Activated CD4-positive, alpha-beta T cell treated with anti-CD3 and anti-CD28 coated beads, Interleukin-2, amount 50 U/mL, for 16 hours (primary cell): ENCODE measurements around the gene TFB2M.
A peak's percentile ranks its signal among the peaks of the same experiment; 100 is the strongest.
"Not testable (repeated sequence)": the region's sequence is repeated elsewhere in the genome, so short reads cannot be mapped to it uniquely, and the experiment has no call there.

Experiments
- DNase-seq: peaks from one replicate; pipeline ENCODE4 v3.0.0-alpha.2; 2020

The TFB2M gene, protein sequence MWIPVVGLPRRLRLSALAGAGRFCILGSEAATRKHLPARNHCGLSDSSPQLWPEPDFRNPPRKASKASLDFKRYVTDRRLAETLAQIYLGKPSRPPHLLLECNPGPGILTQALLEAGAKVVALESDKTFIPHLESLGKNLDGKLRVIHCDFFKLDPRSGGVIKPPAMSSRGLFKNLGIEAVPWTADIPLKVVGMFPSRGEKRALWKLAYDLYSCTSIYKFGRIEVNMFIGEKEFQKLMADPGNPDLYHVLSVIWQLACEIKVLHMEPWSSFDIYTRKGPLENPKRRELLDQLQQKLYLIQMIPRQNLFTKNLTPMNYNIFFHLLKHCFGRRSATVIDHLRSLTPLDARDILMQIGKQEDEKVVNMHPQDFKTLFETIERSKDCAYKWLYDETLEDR

DNA sequence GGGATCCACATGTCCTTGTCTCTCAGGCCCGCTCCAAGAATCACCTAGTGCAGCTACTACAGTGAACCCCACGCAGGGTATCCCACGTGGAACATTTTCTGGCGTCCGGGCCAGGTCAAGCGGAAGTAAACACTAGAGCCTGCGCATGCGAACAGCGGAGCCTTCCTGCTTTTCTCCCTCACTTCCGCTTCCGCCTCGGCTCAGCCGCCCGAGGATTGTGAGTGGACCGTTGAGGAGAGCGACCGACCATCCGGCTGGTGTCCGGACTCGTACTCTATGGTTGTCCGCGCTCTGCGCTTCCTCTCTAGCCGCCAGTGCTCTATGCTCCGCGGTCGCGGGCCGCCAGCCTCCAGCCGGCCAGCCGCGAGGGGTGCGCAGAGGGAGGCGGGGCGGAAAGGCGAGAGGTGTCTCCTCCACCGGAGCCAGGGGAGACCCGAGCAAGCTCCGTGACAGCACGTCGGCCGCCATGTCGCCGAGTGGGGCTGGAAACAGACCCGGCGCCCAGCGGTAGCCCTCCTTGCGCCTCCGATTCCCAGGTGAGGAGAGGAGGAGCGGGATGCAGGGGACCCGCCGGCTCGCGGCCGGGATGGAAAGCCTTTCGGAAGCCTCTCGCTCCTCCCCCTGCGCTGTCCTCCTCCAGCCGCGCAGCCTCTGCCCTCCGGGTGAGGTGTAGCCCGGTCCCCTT is at the start of gene TFB2M, which contains the start of gene CNST:
TFB2M (minus strand) TSS at position 134 of the 685 bp plus-strand sequence; CDS start at position 11, 123 bp downstream.
CNST (plus strand) TSS at position 329 of the 685 bp plus-strand sequence. CDS start 25,107 bp downstream, outside the sequence.
- peak; percentile 99 for DNase-seq

DNA sequence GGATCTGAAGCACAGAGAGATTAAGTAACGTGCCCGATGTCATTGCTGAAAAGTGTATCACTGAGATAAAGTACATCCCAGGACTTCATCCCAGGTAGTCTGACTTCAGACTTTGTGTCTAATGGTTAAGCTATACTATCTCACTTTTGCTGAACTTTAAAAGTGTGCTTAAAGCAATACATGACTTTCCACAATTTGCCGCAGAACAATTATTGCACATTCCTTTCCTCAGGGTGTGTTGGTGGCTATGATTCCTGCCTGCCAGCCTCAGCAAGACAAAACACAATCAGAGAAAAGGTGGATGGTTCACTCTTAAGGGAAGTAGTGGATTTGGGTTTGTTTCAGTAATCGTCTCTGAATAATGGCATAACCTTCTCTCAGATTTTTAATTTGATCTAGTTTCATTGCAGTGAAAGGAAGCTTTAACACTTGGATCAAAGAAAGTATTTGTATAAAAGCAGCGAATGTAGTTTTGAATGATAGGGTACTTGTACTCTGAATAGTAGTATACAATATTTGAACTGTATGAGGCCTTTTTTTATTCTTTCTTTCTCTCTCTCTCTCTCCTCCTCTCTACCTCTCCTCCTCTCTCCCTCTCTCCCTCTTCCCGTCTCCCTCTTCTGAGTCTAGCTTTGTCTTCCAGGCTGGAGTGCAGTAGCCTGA is 47.2 kb upstream of the TFB2M start:
- DNase-seq: no peak

DNA sequence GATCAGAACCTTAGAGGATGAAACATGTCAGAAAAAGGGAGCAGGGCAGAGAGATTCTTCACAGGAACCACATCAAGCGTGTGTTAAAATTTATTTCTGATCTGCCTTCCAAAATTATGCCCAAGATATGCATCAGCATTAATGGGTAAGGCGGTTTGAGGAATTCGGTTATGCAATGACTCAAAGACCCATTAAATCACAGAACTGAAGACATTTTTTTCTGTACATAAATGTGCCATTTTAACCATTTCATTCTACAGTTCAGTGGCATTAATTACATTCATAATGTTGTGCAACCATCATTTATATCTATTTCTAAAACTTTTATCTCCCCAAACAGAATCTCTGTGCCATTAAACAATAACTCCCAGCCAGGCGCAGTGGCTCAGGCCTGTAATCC is 43.6 kb upstream of the TFB2M start:
- no peak for DNase-seq

DNA sequence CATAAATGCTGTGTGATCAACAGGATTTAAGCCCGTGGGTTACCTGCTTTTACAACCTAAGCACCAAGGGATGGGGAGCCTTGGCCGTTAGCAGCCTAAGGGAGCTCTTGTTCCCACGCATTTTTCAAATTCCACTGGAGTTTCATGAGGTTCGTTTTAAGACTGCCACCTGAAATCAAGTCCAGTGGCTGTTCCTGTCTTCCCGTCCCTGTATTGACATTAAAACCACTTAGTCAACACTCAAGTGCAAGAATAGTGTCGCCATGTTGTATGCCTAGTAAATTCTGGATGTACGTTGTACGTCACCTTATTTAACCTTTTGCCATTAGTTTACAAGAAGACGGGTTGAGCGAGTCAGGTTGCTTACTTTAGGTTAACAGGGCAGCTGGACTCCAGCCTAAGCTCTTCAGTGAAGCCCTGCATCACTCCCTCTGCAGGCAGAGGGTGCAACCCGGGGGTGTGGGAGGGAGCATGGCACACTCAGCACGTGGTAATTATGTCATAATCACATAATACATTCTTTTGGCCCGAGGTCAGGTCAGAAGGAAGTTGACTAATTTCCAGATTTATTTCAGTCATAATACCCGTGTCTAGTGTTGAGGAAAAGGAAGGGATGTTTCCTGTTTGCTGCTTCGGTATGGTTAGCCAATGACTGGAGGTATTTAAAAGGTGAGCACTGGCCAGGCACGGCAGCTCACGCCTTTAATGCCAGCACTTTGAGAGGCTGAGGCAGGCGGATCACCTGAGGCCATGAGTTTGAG is 42.7 kb upstream of the TFB2M start:
- peak; percentile 75 for DNase-seq

DNA sequence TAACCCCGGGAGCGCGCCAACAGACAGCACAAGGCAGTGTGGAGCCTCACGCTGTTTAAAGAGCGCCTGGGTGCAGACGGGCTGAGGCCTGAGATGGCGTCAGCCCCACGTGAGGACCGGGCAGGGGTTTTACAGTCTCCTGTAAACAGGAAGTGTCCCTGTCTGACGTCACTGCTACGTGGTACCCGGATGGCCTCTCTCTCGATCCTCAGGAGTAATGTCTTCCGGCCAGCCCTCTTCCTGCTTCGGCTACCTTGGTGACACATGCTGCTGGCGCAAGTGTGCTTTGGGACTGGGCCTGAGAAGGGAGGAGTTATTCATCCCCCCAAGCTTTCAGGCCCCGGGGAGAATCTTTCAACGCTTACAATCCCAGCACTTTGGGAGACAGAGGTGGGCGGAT is 41.4 kb upstream of the TFB2M start:
- no peak for DNase-seq

DNA sequence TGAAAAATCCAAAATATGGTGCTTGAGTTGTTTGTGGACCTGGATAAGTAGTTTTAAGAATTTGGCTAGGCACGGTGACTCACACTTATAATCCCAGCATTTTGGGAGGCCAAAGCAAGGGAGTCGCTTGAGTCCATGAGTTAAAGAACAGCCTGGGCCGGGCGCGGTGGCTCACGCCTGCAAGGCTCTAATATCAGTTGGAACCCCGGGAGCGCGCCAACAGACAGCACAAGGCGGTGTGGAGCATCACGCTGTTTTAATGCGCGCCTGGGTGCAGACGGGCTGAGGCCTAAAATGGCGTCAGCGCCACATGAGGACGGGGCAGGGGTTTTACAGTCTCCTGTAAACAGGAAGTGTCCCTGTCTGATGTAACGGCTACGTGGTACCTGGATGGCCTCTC is 39.2 kb upstream of the TFB2M start:
- not testable (repeated sequence) for DNase-seq

DNA sequence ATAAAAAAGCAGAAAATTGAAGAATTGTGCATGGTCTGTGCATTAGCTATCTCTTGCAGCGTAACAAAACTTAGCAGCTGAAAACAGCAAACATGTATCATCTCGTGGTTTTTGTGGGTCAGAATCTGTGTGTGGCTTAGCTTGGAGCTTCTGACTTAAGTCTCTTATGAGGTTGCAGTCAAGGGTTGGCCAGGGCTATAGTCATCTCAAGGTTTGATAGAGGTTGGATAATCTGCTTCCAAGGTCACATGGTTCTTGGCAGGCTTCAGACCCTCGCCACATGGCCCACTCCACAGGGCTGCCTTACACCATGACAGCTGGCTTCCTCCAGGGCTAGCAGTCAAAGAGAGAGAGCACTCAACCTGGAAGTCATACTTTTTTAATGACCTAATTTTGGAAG is 36.1 kb upstream of the TFB2M start:
- peak; percentile 50 for DNase-seq

DNA sequence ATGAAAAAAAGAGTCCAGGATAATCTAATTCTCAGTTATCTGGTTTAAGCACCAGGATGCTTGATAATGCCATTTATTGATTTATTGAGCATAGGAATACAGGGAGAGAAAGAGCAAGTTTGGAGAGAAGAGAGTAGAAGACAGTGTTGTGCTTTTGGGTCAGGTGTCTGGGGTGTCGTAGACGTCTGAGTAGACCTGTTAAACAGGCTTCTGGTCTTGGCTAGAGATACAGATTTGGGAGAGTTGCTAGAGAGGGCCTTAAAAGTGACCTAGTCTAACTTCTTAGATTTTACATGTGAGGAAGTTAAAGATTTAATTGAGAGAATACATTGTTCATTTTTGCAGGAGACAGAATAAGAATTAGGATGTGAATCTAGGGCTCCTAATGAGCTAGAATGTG is 34.5 kb upstream of the TFB2M start:
- DNase-seq: no peak

DNA sequence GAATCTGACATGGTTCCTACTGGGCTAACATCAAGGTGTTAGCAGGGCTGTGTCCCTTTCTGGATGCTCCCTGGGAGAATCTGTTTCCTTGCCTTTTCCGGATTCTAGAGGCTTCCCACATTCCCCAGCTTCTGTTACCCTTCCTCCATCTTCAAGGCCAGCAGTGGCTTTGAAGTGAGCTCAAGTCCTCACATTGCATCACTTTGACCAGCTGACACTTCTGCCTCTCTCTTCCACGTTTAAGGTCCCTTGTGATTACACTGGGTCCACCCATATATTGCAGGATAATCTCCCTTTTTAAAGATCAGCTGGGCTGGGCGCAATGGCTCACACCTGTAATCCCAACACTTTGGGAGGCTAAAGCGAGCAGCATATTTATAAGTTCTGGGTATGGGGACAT is 33.3 kb upstream of the TFB2M start:
- no peak for DNase-seq

DNA sequence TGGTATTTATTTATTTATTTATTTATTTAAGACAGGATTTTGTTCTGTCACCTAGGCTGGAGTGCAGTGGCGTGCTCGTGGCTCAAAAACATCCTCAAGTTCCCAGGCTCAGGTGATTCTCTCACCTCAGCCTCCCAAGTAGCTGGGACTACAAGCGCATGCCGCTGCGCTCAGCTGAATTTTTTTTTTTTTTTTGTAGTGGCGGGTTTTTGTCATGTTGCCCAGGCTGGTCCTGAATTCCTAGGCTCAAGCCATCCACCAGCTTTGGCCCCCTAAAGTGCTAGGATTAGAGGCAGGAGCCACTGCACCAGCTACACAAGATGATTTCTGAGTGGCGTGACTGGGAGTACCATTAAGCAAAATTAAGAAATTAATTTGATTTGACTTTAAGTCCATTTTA is 31.9 kb upstream of the TFB2M start:
- no peak for DNase-seq

DNA sequence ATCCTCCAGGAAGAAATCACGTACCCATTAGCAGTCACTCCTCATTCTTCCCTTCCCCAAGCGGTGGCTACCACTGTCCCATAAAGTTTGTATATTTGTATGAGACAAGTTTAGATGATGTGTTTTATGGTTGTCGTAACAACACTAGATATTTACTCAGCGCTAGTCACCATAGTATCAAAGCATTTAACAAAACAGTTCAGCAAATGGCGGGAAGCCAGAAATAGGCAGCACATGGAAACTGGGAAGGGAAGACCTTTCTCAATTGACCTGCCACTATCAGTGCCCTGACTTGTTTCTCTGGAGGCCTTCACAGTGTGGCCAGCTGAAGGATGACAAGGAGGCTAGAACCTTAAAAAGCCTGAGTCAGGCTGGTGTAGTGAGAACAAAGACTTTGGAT is 31.3 kb upstream of the TFB2M start:
- DNase-seq: no peak

DNA sequence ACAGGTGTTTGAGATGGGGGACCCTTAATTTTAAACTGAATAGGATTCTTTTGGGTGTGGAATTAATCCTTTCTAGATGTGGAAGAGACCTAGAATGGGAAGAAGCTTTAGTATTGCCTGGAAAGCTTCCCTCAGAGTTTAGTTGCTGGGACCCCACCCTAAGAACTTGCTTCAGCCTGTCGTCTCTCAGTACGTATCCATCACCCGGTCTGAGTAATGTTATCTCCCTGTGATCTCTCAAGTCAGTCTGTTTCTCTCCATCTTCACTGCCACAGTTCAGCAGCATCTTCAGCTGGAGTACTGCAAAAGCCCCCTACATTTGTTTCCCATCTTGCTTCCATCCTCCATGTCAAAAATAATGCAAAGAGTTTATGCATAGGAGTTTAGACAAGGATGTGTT is 29.1 kb upstream of the TFB2M start:
- no peak for DNase-seq

DNA sequence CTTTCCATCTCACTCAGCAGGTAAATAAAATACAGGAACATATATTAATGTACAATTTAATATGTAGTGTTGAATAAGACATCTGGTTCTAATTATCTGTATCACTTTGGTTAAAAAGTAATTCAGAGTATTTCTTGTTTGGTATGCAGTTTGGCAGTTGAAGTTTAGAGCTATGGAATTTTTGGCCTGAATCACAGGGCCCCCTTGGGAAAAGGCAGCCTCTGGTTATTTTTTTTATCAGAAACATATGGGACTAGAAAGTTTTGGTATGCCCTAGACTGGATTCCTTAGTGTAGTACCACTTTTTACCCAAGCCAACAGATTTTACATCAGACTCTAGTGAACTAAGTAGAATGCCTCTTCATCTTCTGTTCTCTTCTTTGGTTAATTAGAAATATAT is 26.6 kb upstream of the TFB2M start:
- DNase-seq: no peak

DNA sequence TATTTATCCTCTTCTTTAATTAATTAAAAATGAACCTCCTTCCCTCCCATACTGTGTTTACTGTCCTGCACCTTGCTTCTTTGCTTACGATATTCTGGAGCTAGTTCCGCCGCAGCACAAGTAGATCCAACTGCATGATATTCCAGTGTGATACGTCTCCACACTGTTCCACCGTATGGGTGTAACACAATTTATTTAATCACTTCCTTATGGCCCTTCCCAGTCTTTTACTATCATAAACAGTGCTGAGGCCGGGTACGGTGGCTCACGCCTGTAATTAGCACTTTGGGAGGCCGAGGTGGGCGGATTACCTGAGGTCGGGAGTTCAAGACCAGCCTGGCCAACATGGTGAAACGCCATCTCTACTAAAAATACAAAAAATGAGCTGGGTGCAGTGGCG is 25.9 kb upstream of the TFB2M start:
- no peak for DNase-seq

DNA sequence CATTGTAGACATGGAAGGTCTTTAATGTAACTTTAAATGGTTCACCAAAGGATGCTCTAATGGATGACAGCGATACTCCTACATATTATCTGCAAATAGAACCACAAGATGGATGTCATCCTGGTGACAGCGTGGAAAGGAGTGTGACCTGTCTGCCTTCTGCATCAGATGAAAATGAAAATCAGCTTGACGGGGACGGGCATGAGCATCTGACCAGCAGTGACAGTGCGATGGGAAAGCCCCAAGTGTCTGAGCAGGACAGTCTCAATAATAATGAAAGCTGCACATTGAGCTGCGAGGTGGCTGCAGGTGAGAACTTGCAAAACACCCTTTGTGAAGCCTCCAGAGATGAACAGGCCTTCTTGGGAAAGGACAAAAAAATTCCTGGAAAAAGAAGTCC is 25.4 kb upstream of the TFB2M start:
- peak; percentile 55 for DNase-seq

DNA sequence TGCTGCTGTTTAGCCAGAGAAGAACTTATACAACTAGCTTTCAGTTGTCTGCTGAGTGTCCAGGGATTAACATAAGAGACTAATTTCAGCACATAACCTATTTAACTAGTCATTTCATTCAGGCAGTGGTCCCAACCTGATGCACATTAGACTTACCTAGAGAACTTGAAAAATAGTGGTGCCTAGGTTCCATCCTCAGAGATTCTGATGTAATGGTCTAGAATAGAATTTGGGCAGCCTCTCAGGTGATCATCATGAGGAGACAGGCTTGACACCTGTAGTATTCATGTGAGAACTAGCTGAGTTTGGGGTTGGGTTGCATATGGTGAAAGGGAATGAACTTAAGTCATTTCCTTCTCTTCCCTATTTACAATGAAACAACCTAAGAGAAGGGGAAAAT is 25.0 kb upstream of the TFB2M start:
- no peak for DNase-seq

DNA sequence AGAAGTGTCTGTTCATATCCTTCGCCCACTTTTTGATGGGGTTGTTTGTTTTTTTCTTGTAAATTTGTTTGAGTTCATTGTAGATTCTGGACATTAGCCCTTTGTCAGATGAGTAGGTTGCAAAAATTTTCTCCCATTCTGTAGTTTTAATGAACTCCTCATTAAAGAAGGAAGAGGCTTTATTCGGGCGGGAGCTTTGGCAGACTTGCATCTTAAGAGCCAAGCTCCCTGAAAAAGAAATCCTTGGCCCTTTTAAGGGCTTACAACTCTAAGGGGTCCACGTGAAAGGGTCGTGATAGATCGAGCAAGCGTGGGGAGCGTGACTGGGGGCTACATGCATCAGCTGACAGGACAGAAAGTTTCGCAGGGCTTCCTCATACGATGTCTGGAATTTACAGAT is 23.9 kb upstream of the TFB2M start:
- DNase-seq: not testable (repeated sequence)

DNA sequence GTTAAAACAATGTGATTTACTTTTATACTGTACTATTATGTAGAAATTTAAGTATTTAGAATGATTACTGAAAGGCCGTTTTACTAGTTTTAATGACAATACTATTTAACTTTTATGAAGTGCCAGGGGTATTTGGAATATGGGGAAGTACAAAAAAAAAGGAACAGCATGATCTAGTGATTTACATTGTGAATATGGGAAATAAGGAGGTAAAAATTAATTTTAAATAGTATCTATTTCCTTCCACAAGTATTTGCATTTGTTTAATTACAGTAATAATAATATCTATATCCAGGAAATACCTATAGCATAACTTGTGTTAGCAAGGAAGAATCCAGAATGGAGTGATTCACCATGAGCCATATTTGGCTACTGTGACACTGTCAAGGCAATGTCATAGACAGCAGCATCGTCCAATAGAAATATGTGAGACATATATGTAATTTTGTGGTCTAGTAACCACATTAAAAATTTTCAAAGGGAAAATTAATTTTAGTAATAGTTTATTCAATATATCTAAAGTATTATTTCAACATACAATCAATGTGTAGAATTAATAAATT is 22.2 kb upstream of the TFB2M start:
- no peak for DNase-seq

DNA sequence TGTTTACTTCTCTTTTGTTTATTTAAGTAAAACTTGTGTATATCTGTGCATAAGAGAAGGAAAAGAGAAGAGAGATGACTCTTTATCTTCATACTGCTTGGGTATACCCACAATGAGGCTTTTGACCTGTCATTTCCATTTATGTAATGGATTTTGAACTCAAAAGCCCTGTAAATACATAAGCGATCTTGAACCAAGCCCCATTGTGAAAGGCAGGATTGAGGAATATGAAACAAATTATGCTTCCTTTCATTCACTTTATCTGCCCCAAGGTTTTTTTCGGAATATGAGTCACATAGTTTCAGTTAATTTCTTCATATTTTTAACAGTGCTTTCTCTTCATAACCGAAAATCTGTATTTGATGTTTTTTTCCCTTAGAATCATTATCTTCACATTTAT is 21.5 kb upstream of the TFB2M start:
- no peak for DNase-seq

DNA sequence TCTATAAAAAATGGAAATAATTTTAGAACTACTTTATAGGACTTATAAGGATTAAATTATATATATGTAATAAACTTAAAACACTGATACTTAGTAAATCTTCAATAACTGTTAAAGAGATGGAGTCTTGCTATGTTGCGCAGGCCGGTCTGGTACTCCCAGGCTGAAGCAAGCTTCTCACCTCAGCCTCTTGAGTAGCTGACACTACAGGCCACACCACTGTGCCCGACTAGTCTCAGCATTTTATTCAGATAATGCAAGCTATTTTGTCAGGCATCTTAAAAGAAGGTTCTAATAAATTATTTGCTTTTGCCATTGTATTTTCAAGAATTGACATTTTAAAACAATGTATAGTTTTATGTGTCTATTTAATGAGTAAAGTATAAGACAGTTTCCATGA is 21.0 kb upstream of the TFB2M start:
- DNase-seq: no peak

DNA sequence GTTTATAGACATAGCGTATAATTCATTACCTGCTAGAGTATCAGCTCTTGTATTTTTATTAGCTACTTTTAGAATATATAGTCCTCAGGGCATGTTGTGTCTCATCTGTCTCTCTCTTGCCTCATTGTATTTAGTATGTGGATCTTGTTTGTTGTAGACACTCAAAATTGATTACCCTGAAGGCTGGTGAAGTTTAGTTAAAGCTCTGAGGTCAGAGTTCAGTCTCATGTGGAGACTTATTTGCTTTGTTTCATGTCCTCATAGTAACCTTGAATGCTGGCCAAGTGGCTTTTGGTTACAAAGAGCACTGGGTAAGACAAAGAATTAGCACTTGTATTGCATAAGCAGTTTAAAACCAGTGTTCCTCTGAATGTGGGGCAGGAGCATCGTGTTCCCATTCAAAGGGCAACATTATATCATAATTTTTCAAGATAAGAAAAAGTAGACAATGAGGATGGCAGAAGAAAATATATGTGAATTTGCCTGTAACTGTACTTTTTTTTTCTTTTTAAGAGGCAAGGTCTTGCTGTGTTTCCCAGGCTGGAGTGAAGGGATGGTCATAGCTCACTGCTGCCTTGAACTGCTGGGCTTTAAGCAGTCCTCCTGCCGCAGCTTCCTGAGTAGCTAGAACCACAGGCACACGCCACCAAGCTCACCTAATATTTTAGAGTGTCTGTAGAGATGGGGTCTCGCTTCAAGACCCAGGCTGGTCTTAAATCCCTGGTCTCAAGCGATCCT is 17.6 kb upstream of the TFB2M start:
- no peak for DNase-seq

DNA sequence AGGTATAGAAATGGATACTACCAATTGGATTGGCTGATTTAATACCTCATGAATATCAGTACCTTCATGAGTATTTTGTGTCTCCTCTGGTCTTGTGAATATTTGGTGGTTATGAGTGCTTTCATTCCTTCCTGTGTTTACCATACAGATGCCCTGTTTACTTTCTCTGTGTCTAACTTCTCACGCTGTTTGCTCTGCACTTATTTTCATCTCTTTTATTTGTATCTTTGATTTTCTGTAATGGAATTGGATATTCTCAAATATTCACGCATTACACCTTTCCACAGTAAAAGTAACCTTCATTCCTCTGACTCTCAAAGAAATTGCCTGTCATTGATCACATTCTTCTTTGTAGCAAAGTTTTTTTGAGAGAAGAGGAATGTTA is 17.0 kb upstream of the TFB2M start:
- DNase-seq: no peak
